Measurements from ENCODE around the gene ACTN4. TPM values are rescaled to one million over a fixed set of nuclear protein-coding genes. Genes with fewer than 3 reads are reported as not detected.

The ACTN4 gene
- total RNA-seq, 1 experiment from 2014 or later = 3,297 TPM

DNA sequence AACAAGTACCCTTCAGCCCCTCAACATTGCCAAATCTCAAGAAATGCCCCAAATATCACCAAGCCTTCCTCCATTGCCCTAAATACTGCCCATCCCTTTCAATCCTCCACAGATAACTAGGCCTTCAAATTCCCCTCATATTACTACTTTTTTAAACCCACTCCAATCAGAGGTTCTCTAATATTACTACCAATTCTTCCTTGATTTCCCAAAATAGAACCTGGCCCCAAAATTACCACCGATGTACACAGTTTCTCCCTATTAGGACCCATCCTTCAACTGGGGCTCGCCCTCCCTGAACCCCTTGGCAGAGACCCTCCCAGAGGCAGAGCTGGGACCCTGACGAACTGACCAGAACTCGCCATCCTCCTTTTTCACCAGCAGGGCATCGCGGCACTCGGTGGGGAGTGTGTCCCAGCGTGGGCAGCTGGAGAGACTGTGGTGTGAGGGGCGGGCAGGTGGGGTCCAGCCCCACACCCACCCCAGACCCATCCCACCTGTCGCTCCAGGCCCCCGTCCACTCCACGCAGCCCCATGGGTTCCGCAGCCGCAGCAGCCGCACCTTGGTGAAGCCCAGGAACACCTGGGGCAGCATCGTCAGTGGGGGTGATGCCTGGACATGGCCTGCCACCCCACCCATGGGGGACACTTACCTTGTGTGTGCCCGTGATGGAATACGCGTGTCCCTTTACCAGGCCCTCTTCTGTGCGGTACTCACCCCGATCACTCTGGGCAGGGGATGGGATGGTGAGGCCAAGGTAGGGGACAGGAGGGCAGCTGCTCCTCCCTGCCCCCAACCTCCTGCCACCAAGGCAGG is 90.7 kb downstream of the ACTN4 start:
- intact Hi-C loops (cut with micrococcal nuclease; ENCODE audit: unreplicated experiment) (no loop called here), in situ Hi-C loops (cut with HindIII; ENCODE audit: low pct_unique_long_range_greater_than_20kb, low sequenced_read_pairs) (no loop called here)
- no peaks in the 10 kb centered on the region for H3K27me3 ChIP-seq (ENCODE audit: control insufficient read depth, insufficient read depth, low read length)
- CTCF ChIA-PET = interaction anchor here (0.6 kb wide), 1 partner anchor 89 kb away, joined by 3 read pairs; no protein-coding TSS in a partner anchor
- TF ChIP-seq SIN3A (IDR thresholded peaks at IDR 0.05; ENCODE audit: borderline replicate concordance, insufficient read depth, low read depth, low read length) (0 out of 2 replicates have a peak, but pooled peaks have one; percentile 44), POLR2AphosphoS5 (IDR thresholded peaks at IDR 0.05; ENCODE audit: low read depth, low read length) (no peak; the same call in 1 of the 2 replicates)
- BruUV-seq (replicated peaks) = TSS peak; percentile 61
- DNase-seq (ENCODE audit: low read depth, low spot score) (no peak), ATAC-seq (no peak)
- no peaks in the 10 kb centered on the region for H3K36me3 ChIP-seq (ENCODE audit: control insufficient read depth, insufficient read depth, low read length)
- H3K9me3 ChIP-seq (ENCODE audit: control insufficient read depth, insufficient read depth, low read depth, low read length) = no peaks in the 10 kb centered on the region
- peaks cover 23% of the 10 kb centered on the region for H3K4me1 ChIP-seq (ENCODE audit: control insufficient read depth, insufficient read depth, low read length)
- no peak overlapping the region for H3K4me3 ChIP-seq (ENCODE audit: low read depth in 2 of 2, low read length in 2 of 2)
- no peak overlapping the region for H3K27ac ChIP-seq (ENCODE audit: low read length)
- POLR2A ChIA-PET = interaction anchor here (0.6 kb wide), 1 partner anchor 10 kb away, joined by 3 read pairs; no protein-coding TSS in a partner anchor

DNA sequence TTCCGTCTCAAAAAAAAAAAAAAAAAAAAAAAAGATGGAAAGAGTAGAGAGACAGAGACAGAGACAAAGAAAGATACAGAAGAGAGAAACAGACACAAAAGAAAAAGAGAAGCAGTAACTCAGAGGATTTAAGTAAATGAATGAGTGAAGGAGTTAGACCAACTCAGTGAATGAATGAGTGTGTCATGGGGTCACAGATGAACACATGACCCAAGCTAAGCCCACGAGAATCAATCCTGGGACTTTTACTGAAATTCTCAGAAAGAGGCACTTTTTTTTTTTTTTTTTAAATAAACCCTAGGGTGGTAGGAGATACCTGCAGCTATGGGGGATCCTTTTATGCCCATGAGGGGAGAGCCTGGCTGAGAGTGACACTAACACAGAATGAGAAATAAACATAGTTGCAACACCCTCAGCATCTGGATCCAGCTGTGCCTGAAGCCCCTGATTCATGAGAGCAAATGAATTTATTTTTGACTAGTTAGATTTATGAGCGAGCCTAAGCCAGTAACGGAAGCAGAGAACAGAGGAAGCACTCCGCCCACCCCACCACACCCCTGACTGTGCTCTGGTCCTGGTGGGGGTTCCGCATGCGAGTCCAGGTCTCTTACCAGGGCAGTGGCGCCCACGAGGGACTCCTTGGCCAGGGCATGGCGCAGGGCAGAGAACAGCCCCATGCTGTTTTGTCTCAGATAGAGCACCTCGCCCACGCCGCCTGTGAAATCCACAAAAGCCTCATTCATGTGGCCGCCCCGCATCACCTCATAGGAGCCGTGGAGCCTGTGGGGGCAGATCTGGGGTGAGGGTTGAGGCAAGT is 92.2 kb downstream of the ACTN4 start:
- Histone ChIP-seq H3K27ac (ENCODE audit: low read length) (0 out of 2 replicates have a peak overlapping the region, but pooled peaks have one; percentile 0), H3K27me3 (ENCODE audit: control insufficient read depth, insufficient read depth, low read length) (no peaks in the 10 kb centered on the region), H3K9me3 (ENCODE audit: control insufficient read depth, insufficient read depth, low read depth, low read length) (no peaks in the 10 kb centered on the region), H3K36me3 (ENCODE audit: control insufficient read depth, insufficient read depth, low read length) (no peaks in the 10 kb centered on the region), H3K4me1 (ENCODE audit: control insufficient read depth, insufficient read depth, low read length) (peaks cover 11% of the 10 kb centered on the region), H3K4me3 (ENCODE audit: low read depth in 2 of 2, low read length in 2 of 2) (no peak overlapping the region)
- ChIA-PET POLR2A (interaction anchor here (0.6 to 0.7 kb wide), 3 partner anchors 111 to 205 kb away, joined by 3 to 6 read pairs (median 6); no protein-coding TSS in a partner anchor), CTCF (no interaction called here)
- intact Hi-C loops (cut with micrococcal nuclease; ENCODE audit: unreplicated experiment) = no loop called here
- DNase-seq (ENCODE audit: low read depth, low spot score) = no peak
- TF ChIP-seq SIN3A (IDR thresholded peaks at IDR 0.05; ENCODE audit: borderline replicate concordance, insufficient read depth, low read depth, low read length) (no peak), TCF7L2 (IDR thresholded peaks at IDR 0.05; ENCODE audit: low read depth, low read length) (no peak), POLR2AphosphoS5 (IDR thresholded peaks at IDR 0.05; ENCODE audit: low read depth, low read length) (peak; percentile 52; the same call in 1 of the 2 replicates)
- TF ChIP-seq, protein P1, sequence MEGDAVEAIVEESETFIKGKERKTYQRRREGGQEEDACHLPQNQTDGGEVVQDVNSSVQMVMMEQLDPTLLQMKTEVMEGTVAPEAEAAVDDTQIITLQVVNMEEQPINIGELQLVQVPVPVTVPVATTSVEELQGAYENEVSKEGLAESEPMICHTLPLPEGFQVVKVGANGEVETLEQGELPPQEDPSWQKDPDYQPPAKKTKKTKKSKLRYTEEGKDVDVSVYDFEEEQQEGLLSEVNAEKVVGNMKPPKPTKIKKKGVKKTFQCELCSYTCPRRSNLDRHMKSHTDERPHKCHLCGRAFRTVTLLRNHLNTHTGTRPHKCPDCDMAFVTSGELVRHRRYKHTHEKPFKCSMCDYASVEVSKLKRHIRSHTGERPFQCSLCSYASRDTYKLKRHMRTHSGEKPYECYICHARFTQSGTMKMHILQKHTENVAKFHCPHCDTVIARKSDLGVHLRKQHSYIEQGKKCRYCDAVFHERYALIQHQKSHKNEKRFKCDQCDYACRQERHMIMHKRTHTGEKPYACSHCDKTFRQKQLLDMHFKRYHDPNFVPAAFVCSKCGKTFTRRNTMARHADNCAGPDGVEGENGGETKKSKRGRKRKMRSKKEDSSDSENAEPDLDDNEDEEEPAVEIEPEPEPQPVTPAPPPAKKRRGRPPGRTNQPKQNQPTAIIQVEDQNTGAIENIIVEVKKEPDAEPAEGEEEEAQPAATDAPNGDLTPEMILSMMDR (IDR thresholded peaks at IDR 0.05) = no peak
- TF ChIP-seq, protein P2, sequence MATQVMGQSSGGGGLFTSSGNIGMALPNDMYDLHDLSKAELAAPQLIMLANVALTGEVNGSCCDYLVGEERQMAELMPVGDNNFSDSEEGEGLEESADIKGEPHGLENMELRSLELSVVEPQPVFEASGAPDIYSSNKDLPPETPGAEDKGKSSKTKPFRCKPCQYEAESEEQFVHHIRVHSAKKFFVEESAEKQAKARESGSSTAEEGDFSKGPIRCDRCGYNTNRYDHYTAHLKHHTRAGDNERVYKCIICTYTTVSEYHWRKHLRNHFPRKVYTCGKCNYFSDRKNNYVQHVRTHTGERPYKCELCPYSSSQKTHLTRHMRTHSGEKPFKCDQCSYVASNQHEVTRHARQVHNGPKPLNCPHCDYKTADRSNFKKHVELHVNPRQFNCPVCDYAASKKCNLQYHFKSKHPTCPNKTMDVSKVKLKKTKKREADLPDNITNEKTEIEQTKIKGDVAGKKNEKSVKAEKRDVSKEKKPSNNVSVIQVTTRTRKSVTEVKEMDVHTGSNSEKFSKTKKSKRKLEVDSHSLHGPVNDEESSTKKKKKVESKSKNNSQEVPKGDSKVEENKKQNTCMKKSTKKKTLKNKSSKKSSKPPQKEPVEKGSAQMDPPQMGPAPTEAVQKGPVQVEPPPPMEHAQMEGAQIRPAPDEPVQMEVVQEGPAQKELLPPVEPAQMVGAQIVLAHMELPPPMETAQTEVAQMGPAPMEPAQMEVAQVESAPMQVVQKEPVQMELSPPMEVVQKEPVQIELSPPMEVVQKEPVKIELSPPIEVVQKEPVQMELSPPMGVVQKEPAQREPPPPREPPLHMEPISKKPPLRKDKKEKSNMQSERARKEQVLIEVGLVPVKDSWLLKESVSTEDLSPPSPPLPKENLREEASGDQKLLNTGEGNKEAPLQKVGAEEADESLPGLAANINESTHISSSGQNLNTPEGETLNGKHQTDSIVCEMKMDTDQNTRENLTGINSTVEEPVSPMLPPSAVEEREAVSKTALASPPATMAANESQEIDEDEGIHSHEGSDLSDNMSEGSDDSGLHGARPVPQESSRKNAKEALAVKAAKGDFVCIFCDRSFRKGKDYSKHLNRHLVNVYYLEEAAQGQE (IDR thresholded peaks at IDR 0.05; ENCODE audit: insufficient read depth in 1 of 2, low read depth in 2 of 2, low read length in 1 of 2) = no peak
- BruUV-seq (replicated peaks) = no TSS peak
- in situ Hi-C loops (cut with HindIII; ENCODE audit: low pct_unique_long_range_greater_than_20kb, low sequenced_read_pairs) = no loop called here
- no peak for ATAC-seq

Measured in Panc1 (cell line).